ENCODE results near the gene ZNF76.

- no peak for TF ChIP-seq JUN (IDR thresholded peaks at IDR 0.05; ENCODE audit: borderline replicate concordance, insufficient read depth, insufficient read length, low read depth)
- TF ChIP-seq POLR2A (IDR thresholded peaks at IDR 0.05; ENCODE audit: low read depth, low read length): no peak
- TF ChIP-seq CTCF (IDR thresholded peaks at IDR 0.05; ENCODE audit: extremely low read depth in 1 of 2, insufficient read depth in 1 of 2, low read depth in 1 of 2, low read length in 2 of 2): no peak
- TF ChIP-seq MYC (IDR thresholded peaks at IDR 0.05; ENCODE audit: low read depth, low read length): no peak
- TF ChIP-seq MAX (IDR thresholded peaks at IDR 0.05; ENCODE audit: insufficient read depth, insufficient read length): no peak
These were observed 22.9 kb downstream of the ZNF76 start for GRCh38 chr6:35282472-35282871.
